Retina (tissue), 1 donor: Measurements from ENCODE around the gene GRID2.
"Not testable (repeated sequence)": the region's sequence is repeated elsewhere in the genome, so short reads cannot be mapped to it uniquely, and the experiment has no call there.

Experiments
- DNase-seq: peaks from one replicate; pipeline ENCODE4 v3.0.0-alpha.2; 2016

The GRID2 gene

GRCh38 chr4:92444143-92444843 is 140.5 kb downstream of the GRID2 start:
- DNase-seq: not testable (repeated sequence)

GRCh38 chr4:92445127-92445526 is 141.4 kb downstream of the GRID2 start:
- DNase-seq: no peak

- DNase-seq: no peak
Measured at GRCh38 chr4:92447255-92447905, 143.6 kb downstream of the GRID2 start.

GRCh38 chr4:92448176-92448575 is 144.4 kb downstream of the GRID2 start:
- not testable (repeated sequence) for DNase-seq

- no peak for DNase-seq
Measured at GRCh38 chr4:92450694-92451093, 146.9 kb downstream of the GRID2 start.

- no peak for DNase-seq
Measured at GRCh38 chr4:92451782-92452181, 148.0 kb downstream of the GRID2 start.

- not testable (repeated sequence) for DNase-seq
Measured at GRCh38 chr4:92452383-92452782, 148.6 kb downstream of the GRID2 start.

GRCh38 chr4:92455329-92455839 is 151.6 kb downstream of the GRID2 start:
- DNase-seq: no peak

- DNase-seq: no peak
Measured at GRCh38 chr4:92455951-92456350, 152.2 kb downstream of the GRID2 start.

- no peak for DNase-seq
Measured at GRCh38 chr4:92461732-92462131, 158.0 kb downstream of the GRID2 start.

GRCh38 chr4:92477298-92477697 is 173.5 kb downstream of the GRID2 start:
- no peak for DNase-seq

GRCh38 chr4:92483341-92483740 is 179.6 kb downstream of the GRID2 start:
- no peak for DNase-seq

- no peak for DNase-seq
Measured at GRCh38 chr4:92488496-92488895, 184.7 kb downstream of the GRID2 start.

- DNase-seq: no peak
Measured at GRCh38 chr4:92497141-92497540, 193.4 kb downstream of the GRID2 start.

GRCh38 chr4:92501456-92501855 is 197.7 kb downstream of the GRID2 start:
- peak; percentile 23 for DNase-seq

- no peak for DNase-seq
Measured at GRCh38 chr4:92506933-92507332, 203.2 kb downstream of the GRID2 start.

GRCh38 chr4:92514627-92515026 is 210.9 kb downstream of the GRID2 start:
- DNase-seq: no peak

- no peak for DNase-seq
Measured at GRCh38 chr4:92516450-92516849, 212.7 kb downstream of the GRID2 start.

- DNase-seq: no peak
Measured at GRCh38 chr4:92519727-92520126, 216.0 kb downstream of the GRID2 start.

GRCh38 chr4:92520563-92520962 is 216.8 kb downstream of the GRID2 start:
- no peak for DNase-seq

- no peak for DNase-seq
Measured at GRCh38 chr4:92521941-92522340, 218.2 kb downstream of the GRID2 start.

GRCh38 chr4:92522356-92522755 is 218.6 kb downstream of the GRID2 start:
- no peak for DNase-seq

- no peak for DNase-seq
Measured at GRCh38 chr4:92524131-92524530, 220.4 kb downstream of the GRID2 start.

- no peak for DNase-seq
Measured at GRCh38 chr4:92528541-92528940, 224.8 kb downstream of the GRID2 start.
